ENCODE measurements around the gene HPD.

GRCh38 chr12:121811434-121812319, 47.0 kb downstream of the HPD start:
- TF ChIP-seq CTCF (IDR thresholded peaks at IDR 0.05): peak; percentile 95 to 100 (median 97)
- peak in 1 of 2 donors; percentile 22 for TF ChIP-seq POLR2A (IDR thresholded peaks at IDR 0.05)

Data from uterus (tissue), 2 donors.